ENCODE measurements around the gene AMPH.

DNA sequence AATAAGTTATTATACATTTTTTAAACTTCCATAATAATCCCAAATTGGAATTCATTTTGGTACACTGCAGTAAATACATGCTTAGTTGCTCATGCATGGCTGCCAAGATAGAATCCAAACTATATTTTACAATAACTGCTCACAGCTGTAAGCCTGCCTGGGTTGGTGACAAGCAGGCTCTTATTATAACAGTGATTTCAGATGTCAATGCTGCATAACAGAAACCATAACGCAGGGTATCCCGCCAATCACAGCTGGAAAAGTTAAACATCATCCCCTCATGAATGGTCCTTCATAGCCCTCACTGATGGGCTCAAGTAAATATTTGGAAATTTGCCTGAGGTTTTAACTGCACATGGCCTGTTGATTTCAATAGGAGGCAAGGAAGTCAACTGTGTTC is 149.8 kb downstream of the AMPH start:
- TF ChIP-seq, protein P1, sequence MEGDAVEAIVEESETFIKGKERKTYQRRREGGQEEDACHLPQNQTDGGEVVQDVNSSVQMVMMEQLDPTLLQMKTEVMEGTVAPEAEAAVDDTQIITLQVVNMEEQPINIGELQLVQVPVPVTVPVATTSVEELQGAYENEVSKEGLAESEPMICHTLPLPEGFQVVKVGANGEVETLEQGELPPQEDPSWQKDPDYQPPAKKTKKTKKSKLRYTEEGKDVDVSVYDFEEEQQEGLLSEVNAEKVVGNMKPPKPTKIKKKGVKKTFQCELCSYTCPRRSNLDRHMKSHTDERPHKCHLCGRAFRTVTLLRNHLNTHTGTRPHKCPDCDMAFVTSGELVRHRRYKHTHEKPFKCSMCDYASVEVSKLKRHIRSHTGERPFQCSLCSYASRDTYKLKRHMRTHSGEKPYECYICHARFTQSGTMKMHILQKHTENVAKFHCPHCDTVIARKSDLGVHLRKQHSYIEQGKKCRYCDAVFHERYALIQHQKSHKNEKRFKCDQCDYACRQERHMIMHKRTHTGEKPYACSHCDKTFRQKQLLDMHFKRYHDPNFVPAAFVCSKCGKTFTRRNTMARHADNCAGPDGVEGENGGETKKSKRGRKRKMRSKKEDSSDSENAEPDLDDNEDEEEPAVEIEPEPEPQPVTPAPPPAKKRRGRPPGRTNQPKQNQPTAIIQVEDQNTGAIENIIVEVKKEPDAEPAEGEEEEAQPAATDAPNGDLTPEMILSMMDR (IDR thresholded peaks at IDR 0.05): no peak
- TF ChIP-seq NR2C2 (CRISPR knock-in tag; IDR thresholded peaks at IDR 0.05) (no peak), GABPB1 (CRISPR knock-in tag; IDR thresholded peaks at IDR 0.05) (no peak), SP1 (CRISPR knock-in tag; conservative IDR thresholded peaks at IDR 0.05) (no peak), NFYB (CRISPR knock-in tag; conservative IDR thresholded peaks at IDR 0.05; ENCODE audit: low read depth) (no peak)
- TF ChIP-seq, protein P2, sequence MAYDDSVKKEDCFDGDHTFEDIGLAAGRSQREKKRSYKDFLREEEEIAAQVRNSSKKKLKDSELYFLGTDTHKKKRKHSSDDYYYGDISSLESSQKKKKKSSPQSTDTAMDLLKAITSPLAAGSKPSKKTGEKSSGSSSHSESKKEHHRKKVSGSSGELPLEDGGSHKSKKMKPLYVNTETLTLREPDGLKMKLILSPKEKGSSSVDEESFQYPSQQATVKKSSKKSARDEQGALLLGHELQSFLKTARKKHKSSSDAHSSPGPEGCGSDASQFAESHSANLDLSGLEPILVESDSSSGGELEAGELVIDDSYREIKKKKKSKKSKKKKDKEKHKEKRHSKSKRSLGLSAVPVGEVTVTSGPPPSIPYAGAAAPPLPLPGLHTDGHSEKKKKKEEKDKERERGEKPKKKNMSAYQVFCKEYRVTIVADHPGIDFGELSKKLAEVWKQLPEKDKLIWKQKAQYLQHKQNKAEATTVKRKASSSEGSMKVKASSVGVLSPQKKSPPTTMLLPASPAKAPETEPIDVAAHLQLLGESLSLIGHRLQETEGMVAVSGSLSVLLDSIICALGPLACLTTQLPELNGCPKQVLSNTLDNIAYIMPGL (CRISPR knock-in tag; IDR thresholded peaks at IDR 0.05): no peak
- TF ChIP-seq, protein P3, sequence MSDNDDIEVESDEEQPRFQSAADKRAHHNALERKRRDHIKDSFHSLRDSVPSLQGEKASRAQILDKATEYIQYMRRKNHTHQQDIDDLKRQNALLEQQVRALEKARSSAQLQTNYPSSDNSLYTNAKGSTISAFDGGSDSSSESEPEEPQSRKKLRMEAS (CRISPR knock-in tag; IDR thresholded peaks at IDR 0.05): no peak
- TF ChIP-seq, protein P4, sequence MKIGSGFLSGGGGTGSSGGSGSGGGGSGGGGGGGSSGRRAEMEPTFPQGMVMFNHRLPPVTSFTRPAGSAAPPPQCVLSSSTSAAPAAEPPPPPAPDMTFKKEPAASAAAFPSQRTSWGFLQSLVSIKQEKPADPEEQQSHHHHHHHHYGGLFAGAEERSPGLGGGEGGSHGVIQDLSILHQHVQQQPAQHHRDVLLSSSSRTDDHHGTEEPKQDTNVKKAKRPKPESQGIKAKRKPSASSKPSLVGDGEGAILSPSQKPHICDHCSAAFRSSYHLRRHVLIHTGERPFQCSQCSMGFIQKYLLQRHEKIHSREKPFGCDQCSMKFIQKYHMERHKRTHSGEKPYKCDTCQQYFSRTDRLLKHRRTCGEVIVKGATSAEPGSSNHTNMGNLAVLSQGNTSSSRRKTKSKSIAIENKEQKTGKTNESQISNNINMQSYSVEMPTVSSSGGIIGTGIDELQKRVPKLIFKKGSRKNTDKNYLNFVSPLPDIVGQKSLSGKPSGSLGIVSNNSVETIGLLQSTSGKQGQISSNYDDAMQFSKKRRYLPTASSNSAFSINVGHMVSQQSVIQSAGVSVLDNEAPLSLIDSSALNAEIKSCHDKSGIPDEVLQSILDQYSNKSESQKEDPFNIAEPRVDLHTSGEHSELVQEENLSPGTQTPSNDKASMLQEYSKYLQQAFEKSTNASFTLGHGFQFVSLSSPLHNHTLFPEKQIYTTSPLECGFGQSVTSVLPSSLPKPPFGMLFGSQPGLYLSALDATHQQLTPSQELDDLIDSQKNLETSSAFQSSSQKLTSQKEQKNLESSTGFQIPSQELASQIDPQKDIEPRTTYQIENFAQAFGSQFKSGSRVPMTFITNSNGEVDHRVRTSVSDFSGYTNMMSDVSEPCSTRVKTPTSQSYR (CRISPR knock-in tag; IDR thresholded peaks at IDR 0.05): no peak
